ENCODE data around the gene GRIK4. TPM values are rescaled to one million over a fixed set of nuclear protein-coding genes. Genes with fewer than 3 reads are reported as not detected.

GRIK4 gene
- total RNA-seq, 2 experiments from 2014 or later = 0.06 TPM; not detected in 1

- Histone ChIP-seq H3K79me2 (ENCODE audit: insufficient read depth, low read depth, low read length) (no peaks in the 10 kb centered on the region), H2AFZ (ENCODE audit: low read length) (no peak overlapping the region), H3K4me2 (ENCODE audit: low read length) (no peak overlapping the region), H4K20me1 (ENCODE audit: insufficient read depth, low read length) (no peaks in the 10 kb centered on the region), H3K9me3 (ENCODE audit: low read length) (peaks cover 10% of the 10 kb centered on the region; the same call in 1 of the 2 replicates), H3K36me3 (ENCODE audit: insufficient read depth, low read length) (no peaks in the 10 kb centered on the region), H3K4me3 (ENCODE audit: low read depth, low read length, poor library complexity, severe bottlenecking) (no peak overlapping the region), H3K4me1 (ENCODE audit: insufficient read depth, low read length, poor library complexity, severe bottlenecking) (no peaks in the 10 kb centered on the region), H3K27ac (ENCODE audit: low read depth, low read length, poor library complexity, severe bottlenecking) (no peak overlapping the region), H3K9me2 (ENCODE audit: insufficient read depth, low read length) (no peaks in the 10 kb centered on the region)
- TF ChIP-seq EZH2phosphoT487 (IDR thresholded peaks at IDR 0.05; ENCODE audit: borderline replicate concordance, low read depth, low read length) (no peak), CTCF (conservative IDR thresholded peaks at IDR 0.05; ENCODE audit: low read length) (no peak)
- ChIA-PET CTCF (ENCODE audit: unreplicated experiment) (no interaction called here), POLR2A (no interaction called here)
- intact Hi-C loops (cut with micrococcal nuclease; ENCODE audit: unreplicated experiment) = no loop called here
- no TSS peak for BruUV-seq (replicated peaks)
- DNase-seq (ENCODE audit: low spot score) = no peak
Measured at GRCh38 chr11:120539667-120540369, 28.3 kb downstream of the GRIK4 start.

DNA sequence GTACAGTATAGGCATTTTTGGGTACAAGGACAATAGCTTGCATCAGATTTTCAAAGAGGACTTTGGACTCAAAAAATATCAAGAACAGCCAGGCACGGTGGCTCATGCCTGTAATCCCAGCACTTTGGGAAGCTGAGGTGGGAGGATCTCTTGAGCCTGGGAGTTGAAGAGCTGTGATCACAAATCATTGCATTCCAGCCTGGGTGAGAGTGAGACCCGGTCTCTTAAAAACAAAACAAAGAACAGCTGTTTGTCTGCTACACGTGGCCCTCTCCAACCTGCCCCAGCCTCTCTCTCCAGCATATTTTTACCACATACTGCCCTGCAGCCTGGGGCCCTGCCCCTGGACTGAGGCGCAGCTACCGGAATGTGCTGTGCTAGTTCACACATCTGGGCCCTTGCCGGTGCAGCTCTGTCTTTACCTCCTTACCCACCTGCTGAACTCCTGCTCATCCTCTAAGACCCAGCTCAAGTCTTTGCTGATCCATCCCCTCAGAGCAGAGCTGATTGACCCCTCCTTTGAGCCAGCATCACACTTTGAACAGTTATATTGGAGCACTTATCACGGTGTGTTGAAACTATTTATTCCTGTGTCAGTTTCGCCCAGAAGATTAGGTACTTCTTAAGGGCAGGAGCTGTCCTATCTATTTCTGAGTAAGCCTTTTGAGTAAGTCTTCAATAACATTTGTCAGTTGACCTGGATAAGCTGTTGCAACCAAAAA lies 29.4 kb downstream of the GRIK4 start:
- Histone ChIP-seq H3K27ac (ENCODE audit: low read depth, low read length, poor library complexity, severe bottlenecking) (no peak overlapping the region), H3K79me2 (ENCODE audit: insufficient read depth, low read depth, low read length) (no peaks in the 10 kb centered on the region), H2AFZ (ENCODE audit: low read length) (no peak overlapping the region), H3K9me2 (ENCODE audit: insufficient read depth, low read length) (no peaks in the 10 kb centered on the region), H4K20me1 (ENCODE audit: insufficient read depth, low read length) (no peaks in the 10 kb centered on the region), H3K9me3 (ENCODE audit: low read length) (peaks cover 10% of the 10 kb centered on the region; the same call in 1 of the 2 replicates), H3K4me3 (ENCODE audit: low read depth, low read length, poor library complexity, severe bottlenecking) (no peak overlapping the region), H3K36me3 (ENCODE audit: insufficient read depth, low read length) (no peaks in the 10 kb centered on the region), H3K4me2 (ENCODE audit: low read length) (no peak overlapping the region), H3K4me1 (ENCODE audit: insufficient read depth, low read length, poor library complexity, severe bottlenecking) (no peaks in the 10 kb centered on the region)
- ChIA-PET POLR2A (interaction anchor here (0.8 kb wide), 1 partner anchor 69 kb away, joined by 6 read pairs; no protein-coding TSS in a partner anchor), CTCF (ENCODE audit: unreplicated experiment) (no interaction called here)
- intact Hi-C loops (cut with micrococcal nuclease; ENCODE audit: unreplicated experiment) = no loop called here
- no TSS peak for BruUV-seq (replicated peaks)
- TF ChIP-seq EZH2phosphoT487 (IDR thresholded peaks at IDR 0.05; ENCODE audit: borderline replicate concordance, low read depth, low read length) (no peak), CTCF (conservative IDR thresholded peaks at IDR 0.05; ENCODE audit: low read length) (no peak)
- DNase-seq (ENCODE audit: low spot score) = no peak

All from OCI-LY7 (cell line).